ENCODE measurements around the gene GPR22. TPM values are rescaled to one million over a fixed set of nuclear protein-coding genes. Genes with fewer than 3 reads are reported as not detected.

The GPR22 gene
- polyA plus RNA-seq (2012; ENCODE audit: insufficient read depth, insufficient read length, low read depth) = 1.6 TPM

- Histone ChIP-seq H3K27me3 (no peaks in the 10 kb centered on the region), H3K36me3 (no peaks in the 10 kb centered on the region), H3K4me3 (ENCODE audit: low read depth, low read length) (peak within 1 kb of the TSS; percentile 68), H3K4me1 (peaks cover 9% of the 10 kb centered on the region; the same call in 1 of the 2 replicates), H3K9me3 (no peaks in the 10 kb centered on the region)
- no peak for TF ChIP-seq CTCF (IDR thresholded peaks at IDR 0.05; ENCODE audit: low read depth, low read length)
- DNase-seq = peak; percentile 19
Observed at GRCh38 chr7:107469929-107470328, at the start of gene GPR22. TSS of gene GPR22 (plus strand) at chr7:107470057. CDS start at chr7:107474061, 4,004 bp downstream.

- H3K4me3 ChIP-seq (ENCODE audit: low read depth, low read length) = no peak overlapping the region
- no peaks in the 10 kb centered on the region for H3K4me1 ChIP-seq
- no peaks in the 10 kb centered on the region for H3K27me3 ChIP-seq
- no peak for DNase-seq
- no peaks in the 10 kb centered on the region for H3K9me3 ChIP-seq
- no peaks in the 10 kb centered on the region for H3K36me3 ChIP-seq
- TF ChIP-seq CTCF (IDR thresholded peaks at IDR 0.05; ENCODE audit: low read depth, low read length) = no peak
Observed at GRCh38 chr7:107427462-107427861, 42.4 kb upstream of the GPR22 start.

GRCh38 chr7:107428642-107429041 lies 41.2 kb upstream of the GPR22 start:
- H3K9me3 ChIP-seq = no peaks in the 10 kb centered on the region
- H3K36me3 ChIP-seq = no peaks in the 10 kb centered on the region
- H3K4me1 ChIP-seq = no peaks in the 10 kb centered on the region
- DNase-seq = no peak
- no peak for TF ChIP-seq CTCF (IDR thresholded peaks at IDR 0.05; ENCODE audit: low read depth, low read length)
- no peaks in the 10 kb centered on the region for H3K27me3 ChIP-seq
- no peak overlapping the region for H3K4me3 ChIP-seq (ENCODE audit: low read depth, low read length)

GRCh38 chr7:107430057-107430456 lies 39.8 kb upstream of the GPR22 start:
- Histone ChIP-seq H3K4me3 (ENCODE audit: low read depth, low read length) (no peak overlapping the region), H3K9me3 (no peaks in the 10 kb centered on the region), H3K36me3 (no peaks in the 10 kb centered on the region), H3K4me1 (no peaks in the 10 kb centered on the region), H3K27me3 (no peaks in the 10 kb centered on the region)
- TF ChIP-seq CTCF (IDR thresholded peaks at IDR 0.05; ENCODE audit: low read depth, low read length) = no peak
- DNase-seq = no peak

- no peaks in the 10 kb centered on the region for H3K36me3 ChIP-seq
- no peak for TF ChIP-seq CTCF (IDR thresholded peaks at IDR 0.05; ENCODE audit: low read depth, low read length)
- H3K4me3 ChIP-seq (ENCODE audit: low read depth, low read length) = no peak overlapping the region
- no peak for DNase-seq
- H3K9me3 ChIP-seq = no peaks in the 10 kb centered on the region
- H3K4me1 ChIP-seq = no peaks in the 10 kb centered on the region
- H3K27me3 ChIP-seq = no peaks in the 10 kb centered on the region
Observed at GRCh38 chr7:107432261-107432660, 37.6 kb upstream of the GPR22 start.

- no peak for TF ChIP-seq CTCF (IDR thresholded peaks at IDR 0.05; ENCODE audit: low read depth, low read length)
- no peaks in the 10 kb centered on the region for H3K36me3 ChIP-seq
Observed at GRCh38 chr7:107435749-107436148, 34.1 kb upstream of the GPR22 start.

More at GRCh38 chr7:107435749-107436148, 34.1 kb upstream of the GPR22 start:
- no peaks in the 10 kb centered on the region for H3K27me3 ChIP-seq
- H3K4me3 ChIP-seq (ENCODE audit: low read depth, low read length) = no peak overlapping the region
- H3K9me3 ChIP-seq = no peaks in the 10 kb centered on the region
- no peak for DNase-seq
- H3K4me1 ChIP-seq = no peaks in the 10 kb centered on the region
